ENCODE measurements around the gene EEPD1.

DNA sequence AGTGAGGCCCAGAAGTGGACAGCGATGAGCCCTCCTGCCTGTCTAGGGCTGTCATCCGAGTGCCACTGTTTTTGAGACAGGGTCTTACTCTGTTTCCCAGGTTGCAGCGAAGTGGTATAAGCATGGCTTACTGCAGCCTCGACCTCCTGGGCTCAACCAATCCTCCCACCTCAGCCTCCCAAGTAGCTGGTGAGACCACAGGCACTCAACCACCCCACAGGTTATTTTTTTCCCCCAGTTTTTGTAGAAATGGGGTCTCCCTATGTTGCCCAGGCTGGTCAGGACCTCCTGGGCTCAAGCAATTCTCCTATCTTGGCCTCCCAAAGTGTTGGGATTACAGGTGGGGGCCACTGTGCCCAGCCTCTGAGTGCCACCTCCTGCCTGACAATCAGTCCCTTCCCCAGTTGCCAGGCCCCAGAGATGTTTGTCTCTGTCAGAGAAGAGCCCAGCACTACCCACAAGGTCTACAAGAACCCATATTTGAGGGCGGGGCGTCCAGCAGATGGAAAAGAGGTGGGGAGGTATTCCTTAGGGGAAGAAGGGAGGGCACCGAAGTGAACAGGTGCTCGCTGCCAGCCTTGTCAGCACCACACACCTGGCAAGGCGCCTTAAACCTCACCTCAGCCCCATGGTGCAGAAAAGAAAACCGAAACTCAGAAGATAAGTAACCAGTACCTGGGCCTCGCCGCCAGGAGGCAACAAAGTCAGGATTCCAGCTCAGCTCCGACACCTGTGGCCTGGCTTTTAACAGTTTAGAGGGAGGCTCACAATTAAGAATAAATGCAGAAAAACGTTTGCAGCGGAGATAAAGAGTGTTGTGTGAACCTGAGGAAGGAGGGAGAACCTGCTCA lies 159.2 kb downstream of the EEPD1 start:
- TF ChIP-seq, protein P1, sequence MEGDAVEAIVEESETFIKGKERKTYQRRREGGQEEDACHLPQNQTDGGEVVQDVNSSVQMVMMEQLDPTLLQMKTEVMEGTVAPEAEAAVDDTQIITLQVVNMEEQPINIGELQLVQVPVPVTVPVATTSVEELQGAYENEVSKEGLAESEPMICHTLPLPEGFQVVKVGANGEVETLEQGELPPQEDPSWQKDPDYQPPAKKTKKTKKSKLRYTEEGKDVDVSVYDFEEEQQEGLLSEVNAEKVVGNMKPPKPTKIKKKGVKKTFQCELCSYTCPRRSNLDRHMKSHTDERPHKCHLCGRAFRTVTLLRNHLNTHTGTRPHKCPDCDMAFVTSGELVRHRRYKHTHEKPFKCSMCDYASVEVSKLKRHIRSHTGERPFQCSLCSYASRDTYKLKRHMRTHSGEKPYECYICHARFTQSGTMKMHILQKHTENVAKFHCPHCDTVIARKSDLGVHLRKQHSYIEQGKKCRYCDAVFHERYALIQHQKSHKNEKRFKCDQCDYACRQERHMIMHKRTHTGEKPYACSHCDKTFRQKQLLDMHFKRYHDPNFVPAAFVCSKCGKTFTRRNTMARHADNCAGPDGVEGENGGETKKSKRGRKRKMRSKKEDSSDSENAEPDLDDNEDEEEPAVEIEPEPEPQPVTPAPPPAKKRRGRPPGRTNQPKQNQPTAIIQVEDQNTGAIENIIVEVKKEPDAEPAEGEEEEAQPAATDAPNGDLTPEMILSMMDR (IDR thresholded peaks at IDR 0.05): peak in 4 of 6 experiments; percentile 11 to 40 (median 35)
- TF ChIP-seq POLR2A (IDR thresholded peaks at IDR 0.05): no peak

Data from thyroid gland (tissue), 4 donors.